ENCODE results near the gene NR6A1. TPM values are rescaled to one million over a fixed set of nuclear protein-coding genes. Genes with fewer than 3 reads are reported as not detected.
A peak's percentile ranks its signal among the peaks of the same experiment; 100 is the strongest.

Gene NR6A1
- total RNA-seq, 1 experiment from 2014 or later, result 99.3 TPM

DNA sequence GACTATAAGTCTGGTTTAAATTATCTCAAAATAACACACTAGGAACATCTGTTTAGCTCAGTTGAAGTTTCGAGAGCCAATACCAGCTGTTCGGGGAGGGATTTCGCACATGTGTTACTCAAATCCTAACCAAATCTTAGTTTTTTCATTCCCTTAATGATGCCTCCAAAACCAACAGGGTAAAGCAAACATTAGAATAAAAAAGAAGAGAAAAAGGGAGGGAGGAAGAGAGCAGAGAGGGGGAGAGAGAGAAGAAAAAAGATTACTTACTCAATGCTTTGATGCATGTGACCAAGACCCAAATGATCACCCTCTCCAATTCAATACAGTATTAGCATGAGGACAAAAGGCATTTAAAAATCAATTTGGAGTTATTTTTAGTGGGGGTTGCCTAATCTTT lies 177.9 kb downstream of the NR6A1 start:
- no peak overlapping the region for H2AK5ac ChIP-seq (ENCODE audit: insufficient read length, low read length)
- H3K9me3 Mint-ChIP-seq, result peaks cover 0 to 3% of the 10 kb centered on the region in 2 experiments; a peak in 1 of 5 replicates
- peak overlapping the region; percentile 95 to 99 (median 99) for H3K27ac Mint-ChIP-seq
- H3K4ac ChIP-seq (ENCODE audit: low read depth, low read length), result no peak overlapping the region
- no peak overlapping the region for H2BK12ac ChIP-seq (ENCODE audit: insufficient read length, low read depth, low read length)
- DNase-seq, result no peak
- no peak overlapping the region for H2BK15ac ChIP-seq (ENCODE audit: low read depth, low read length)
- H3K14ac ChIP-seq (ENCODE audit: insufficient read depth, low read length), result no peak overlapping the region
- TF ChIP-seq, protein P1, sequence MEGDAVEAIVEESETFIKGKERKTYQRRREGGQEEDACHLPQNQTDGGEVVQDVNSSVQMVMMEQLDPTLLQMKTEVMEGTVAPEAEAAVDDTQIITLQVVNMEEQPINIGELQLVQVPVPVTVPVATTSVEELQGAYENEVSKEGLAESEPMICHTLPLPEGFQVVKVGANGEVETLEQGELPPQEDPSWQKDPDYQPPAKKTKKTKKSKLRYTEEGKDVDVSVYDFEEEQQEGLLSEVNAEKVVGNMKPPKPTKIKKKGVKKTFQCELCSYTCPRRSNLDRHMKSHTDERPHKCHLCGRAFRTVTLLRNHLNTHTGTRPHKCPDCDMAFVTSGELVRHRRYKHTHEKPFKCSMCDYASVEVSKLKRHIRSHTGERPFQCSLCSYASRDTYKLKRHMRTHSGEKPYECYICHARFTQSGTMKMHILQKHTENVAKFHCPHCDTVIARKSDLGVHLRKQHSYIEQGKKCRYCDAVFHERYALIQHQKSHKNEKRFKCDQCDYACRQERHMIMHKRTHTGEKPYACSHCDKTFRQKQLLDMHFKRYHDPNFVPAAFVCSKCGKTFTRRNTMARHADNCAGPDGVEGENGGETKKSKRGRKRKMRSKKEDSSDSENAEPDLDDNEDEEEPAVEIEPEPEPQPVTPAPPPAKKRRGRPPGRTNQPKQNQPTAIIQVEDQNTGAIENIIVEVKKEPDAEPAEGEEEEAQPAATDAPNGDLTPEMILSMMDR (conservative IDR thresholded peaks at IDR 0.05), result no peak
- H2BK5ac ChIP-seq (ENCODE audit: insufficient read length, low read length), result no peak overlapping the region
- no peak overlapping the region for H2AFZ ChIP-seq (ENCODE audit: low read length)
- no peak overlapping the region for H2BK120ac ChIP-seq (ENCODE audit: low read depth, low read length, poor library complexity, severe bottlenecking)
- H3K23ac ChIP-seq (ENCODE audit: insufficient read length, low read depth, low read length), result no peak overlapping the region
- no peak overlapping the region for H3T11ph ChIP-seq (ENCODE audit: low read length)
- no peak overlapping the region for H2BK20ac ChIP-seq (ENCODE audit: low read depth, low read length, poor library complexity, severe bottlenecking)
- peak overlapping the region; percentile 84 for H3K4me2 ChIP-seq (ENCODE audit: insufficient read depth, insufficient read length, low read length)
- H3K4me1 Mint-ChIP-seq, result peaks cover 74 to 81% of the 10 kb centered on the region in 2 experiments
- H4K8ac ChIP-seq (replicated peaks; ENCODE audit: insufficient read length, low read depth, low read length), result no peak overlapping the region
- H3K79me1 ChIP-seq (ENCODE audit: insufficient read depth, low read depth, low read length, poor library complexity, severe bottlenecking), result peaks cover 3% of the 10 kb centered on the region
- peaks cover 0 to 3% (median 2%) of the 10 kb centered on the region in 3 experiments; a peak in 1 of 7 replicates for H3K36me3 Mint-ChIP-seq (ENCODE audit: insufficient read depth in 1 of 3, low read depth in 3 of 3)
- peak overlapping the region; percentile 89 for H3K27ac ChIP-seq (ENCODE audit: insufficient read length, low read depth, low read length)
- H3K18ac ChIP-seq (ENCODE audit: insufficient read length, low read depth, low read length), result no peak overlapping the region
- H4K5ac ChIP-seq (ENCODE audit: insufficient read length, low read depth, low read length), result no peak overlapping the region
- no peaks in the 10 kb centered on the region for H3K27me3 ChIP-seq (ENCODE audit: insufficient read depth, low read length)
- no peak overlapping the region for H4K91ac ChIP-seq (ENCODE audit: insufficient read length, low read depth, low read length)
- no peaks in the 10 kb centered on the region; the same call in 1 of the 2 replicates for H3K27me3 Mint-ChIP-seq (ENCODE audit: low read depth)
- peak overlapping the region; percentile 3 for H3K9ac ChIP-seq (ENCODE audit: extremely low read depth, insufficient read length, low read length)
- H3K9me3 ChIP-seq (ENCODE audit: control insufficient read depth, low read depth, low read length), result no peaks in the 10 kb centered on the region
- no peaks in the 10 kb centered on the region for H4K20me1 ChIP-seq (ENCODE audit: control insufficient read depth, insufficient read depth, insufficient read length)
- no CpG with 5 or more reads among the region's 3 CpGs for WGBS (ENCODE audit: extremely low coverage, insufficient read length, low lambda C conversion rate)
- H3K79me2 ChIP-seq (ENCODE audit: insufficient read depth, low read length), result no peaks in the 10 kb centered on the region; the same call in 1 of the 2 replicates
- peaks cover 2% of the 10 kb centered on the region for H3K23me2 ChIP-seq (ENCODE audit: insufficient read length, low read depth, low read length, poor library complexity, severe bottlenecking)
- H3K56ac ChIP-seq (ENCODE audit: insufficient read length, low read depth, low read length), result no peak overlapping the region
- peak overlapping the region; percentile 63 to 77 for H3K4me3 Mint-ChIP-seq
- peaks cover 25% of the 10 kb centered on the region for H3K4me1 ChIP-seq (ENCODE audit: insufficient read depth, low read length)

All from H9 (cell line).